Left colon (tissue), 2 donors: ENCODE measurements around the gene SVIL. TPM values are rescaled to one million over a fixed set of nuclear protein-coding genes. Genes with fewer than 3 reads are reported as not detected.
"Not testable (repeated sequence)": the region's sequence is repeated elsewhere in the genome, so short reads cannot be mapped to it uniquely, and the experiment has no call there.

Experiments used
- ATAC-seq: fragments of 200-7000 bp; cut with Tn5 transposase; one replicate; pipeline ENCODE4 v1.9.1; 2020; ENCODE audit warnings: mild to moderate bottlenecking, moderate library complexity
- DNase-seq, 2 donors: peaks; one replicate each; pipeline ENCODE4 v3.0.0-alpha.2; 2020
- intact Hi-C, 2 donors: fragments of 100-400 bp; cut with DNase I in 1 of 2; cut with micrococcal nuclease in 1 of 2; formaldehyde crosslinking; loops; one replicate each; pipeline versions ENCODE4 v1.11.2 to v1.14.0; 2022; cut with DNase I, micrococcal nuclease
- total RNA-seq, 2 donors: library from RNA; stranded (reverse); fragmentation: NEBNext Ultra II Directional; extraction: Animal tissue kit (Norgen Biotek cat#: 25700); gene quantifications; one replicate each; pipeline ENCODE4 v1.2.1, GENCODE V29; 2021
- donor health status: DM: no; HTN: no; CAD: no.
- donor health status: DM: yes; HTN: yes; CAD: no.

The SVIL gene
- total RNA-seq, 2 donors from 2014 or later: 66.6 to 154 TPM

GRCh38 chr10:29515104-29515503 lies 119.7 kb downstream of the SVIL start:
- DNase-seq: not testable (repeated sequence)

DNA sequence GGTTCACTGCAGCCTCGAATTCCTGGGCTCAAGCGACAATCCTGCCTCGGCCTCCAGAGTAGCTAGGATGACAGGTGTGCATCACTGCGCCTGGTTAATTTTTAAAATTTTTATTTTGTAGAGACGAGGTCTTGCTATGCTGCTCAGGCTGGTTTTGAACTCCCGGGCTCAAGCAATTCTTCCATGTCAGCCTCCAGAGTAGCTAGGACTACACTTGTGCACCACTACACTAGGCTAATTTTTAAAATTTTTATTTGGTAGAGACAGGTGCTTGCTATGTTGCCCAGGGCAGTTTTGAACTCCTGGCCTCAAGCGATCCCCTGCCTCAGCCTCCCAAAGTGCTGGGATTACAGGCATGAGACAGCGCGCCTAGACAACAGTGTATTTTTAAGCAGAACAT lies 120.5 kb downstream of the SVIL start:
- intact Hi-C loops: no loop called here
- no peak for DNase-seq
- no peak for ATAC-seq

More at GRCh38 chr10:29515104-29515503, 119.7 kb downstream of the SVIL start:
- intact Hi-C loops, ATAC-seq: not testable (repeated sequence)

GRCh38 chr10:29512425-29512974 lies 122.3 kb downstream of the SVIL start:
- DNase-seq: no peak
- intact Hi-C loops: no loop called here
- no peak for ATAC-seq

- ATAC-seq, DNase-seq, intact Hi-C loops: not testable (repeated sequence)
Observed at GRCh38 chr10:29511806-29512205, 123.0 kb downstream of the SVIL start.

DNA sequence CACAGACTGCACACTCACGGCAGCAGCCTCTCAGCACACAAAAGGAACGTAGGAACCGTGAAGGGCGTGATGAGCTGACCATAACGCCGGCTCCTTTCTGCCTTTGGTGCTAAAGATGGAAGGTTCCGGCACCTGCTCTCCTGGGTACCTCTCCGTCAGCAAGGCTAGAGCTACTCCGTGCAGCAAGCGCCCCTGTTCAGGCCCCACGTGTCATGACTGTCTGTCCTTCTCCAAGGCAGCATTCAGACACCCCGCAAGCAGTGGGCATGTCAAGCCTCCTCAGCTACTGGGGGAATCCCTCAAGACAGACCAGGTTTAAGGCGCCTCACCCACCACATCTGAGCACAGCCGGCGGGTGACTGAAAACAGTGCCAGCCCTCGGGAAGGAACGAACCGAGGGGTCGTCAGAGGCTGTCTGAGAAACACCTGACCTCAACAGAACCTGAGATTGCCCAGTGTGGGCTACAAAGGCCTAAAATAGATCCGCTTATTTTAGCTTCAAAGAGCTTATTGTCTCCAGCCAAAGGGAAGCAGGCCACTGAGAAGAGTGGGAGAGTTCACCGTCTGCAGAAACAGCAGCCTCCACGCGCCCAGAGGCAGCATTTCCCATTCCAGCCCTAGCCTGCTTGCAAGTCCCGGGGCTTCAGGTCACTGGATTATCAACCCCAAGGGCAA lies 124.2 kb downstream of the SVIL start:
- intact Hi-C loops, DNase-seq, ATAC-seq: not testable (repeated sequence)

DNA sequence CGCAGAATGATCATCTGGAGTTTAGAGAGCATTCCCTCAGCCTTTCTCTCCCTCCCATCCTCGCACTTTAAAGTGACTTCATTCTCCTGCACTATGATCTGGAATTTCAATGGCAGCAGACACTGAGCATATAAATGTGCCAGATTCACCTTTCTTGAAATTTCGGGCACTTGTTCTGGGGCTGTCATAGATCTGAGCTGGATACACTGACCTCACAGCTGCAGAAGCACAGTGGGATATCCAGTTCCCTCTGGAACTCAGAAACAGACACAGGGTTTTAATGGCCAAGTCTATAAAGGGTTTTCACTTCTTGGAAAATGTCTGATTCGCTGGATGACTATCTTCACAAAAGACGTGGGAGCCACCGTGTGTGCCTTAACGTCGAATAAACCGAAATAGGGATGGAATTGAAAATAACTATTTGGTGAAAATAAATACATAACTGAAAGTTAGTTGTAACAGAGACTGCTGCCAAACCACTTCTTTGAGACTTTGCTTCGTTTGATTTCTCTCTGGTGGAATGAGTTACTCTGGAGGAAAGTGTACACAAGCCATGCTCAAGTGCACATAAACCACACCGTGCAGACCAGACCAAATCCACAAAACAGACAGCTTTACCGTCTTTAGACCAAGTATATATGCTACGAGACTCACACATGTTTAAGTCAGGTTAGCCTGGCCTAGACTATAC lies 126.1 kb downstream of the SVIL start:
- no peak for DNase-seq
- intact Hi-C loops: no loop called here
- no peak for ATAC-seq

DNA sequence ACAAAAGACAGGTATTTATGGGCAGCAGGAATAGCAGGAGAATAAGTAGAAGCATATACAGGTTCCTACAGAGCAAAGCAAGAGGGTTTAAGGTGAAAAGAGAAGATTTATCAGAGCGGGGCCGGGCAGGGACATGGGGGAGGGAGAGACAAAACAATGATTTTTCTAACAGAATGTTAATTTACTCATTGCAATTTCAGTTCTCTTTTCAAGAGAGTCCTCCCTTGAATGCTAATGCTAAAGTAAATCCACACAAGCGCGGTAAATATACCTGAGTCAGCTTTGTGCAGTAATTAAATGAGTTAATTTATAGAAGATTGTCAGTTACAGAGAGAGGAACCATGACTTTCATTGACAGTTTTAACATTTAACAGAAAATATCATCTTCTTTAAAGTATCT lies 127.0 kb downstream of the SVIL start:
- DNase-seq, ATAC-seq, intact Hi-C loops: not testable (repeated sequence)

- ATAC-seq, intact Hi-C loops, DNase-seq: not testable (repeated sequence)
Observed at GRCh38 chr10:29506324-29506921, 128.3 kb downstream of the SVIL start.

- intact Hi-C loops: no loop called here
- DNase-seq: no peak
- no peak for ATAC-seq
Observed at GRCh38 chr10:29502351-29502750, 132.4 kb downstream of the SVIL start.

- intact Hi-C loops: no loop called here
- no peak for ATAC-seq
Observed at GRCh38 chr10:29501692-29502091, 133.1 kb downstream of the SVIL start.

DNA sequence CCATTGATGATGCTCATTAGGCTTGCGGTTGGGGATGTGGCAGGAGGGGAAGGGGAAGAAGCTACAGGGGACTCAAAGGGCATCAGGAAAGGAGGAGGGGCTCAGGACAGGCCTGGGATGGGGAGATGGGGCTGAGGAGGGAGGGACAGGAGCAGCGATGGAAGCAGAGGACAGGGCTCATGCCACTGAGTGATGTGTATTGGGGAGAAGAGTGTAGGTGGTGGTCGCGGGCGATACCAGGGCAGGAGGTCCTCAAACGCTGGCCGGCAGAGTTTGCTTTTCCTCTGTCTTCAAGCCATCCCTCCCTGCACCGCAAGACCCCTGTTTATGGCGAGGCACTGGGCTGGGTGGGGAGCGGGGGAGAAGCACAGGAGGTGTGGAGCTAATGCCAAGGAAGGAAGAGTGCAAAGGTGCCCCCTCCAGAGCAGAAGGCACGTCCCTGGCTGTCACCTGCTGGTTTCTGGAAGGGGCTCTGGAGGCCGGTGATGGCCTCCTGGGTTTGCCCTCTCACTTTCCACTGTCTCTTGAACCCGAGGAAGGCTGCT lies 134.7 kb downstream of the SVIL start:
- intact Hi-C loops: no loop called here
- ATAC-seq: no peak
- no peak for DNase-seq

More at GRCh38 chr10:29501692-29502091, 133.1 kb downstream of the SVIL start:
- DNase-seq: no peak

DNA sequence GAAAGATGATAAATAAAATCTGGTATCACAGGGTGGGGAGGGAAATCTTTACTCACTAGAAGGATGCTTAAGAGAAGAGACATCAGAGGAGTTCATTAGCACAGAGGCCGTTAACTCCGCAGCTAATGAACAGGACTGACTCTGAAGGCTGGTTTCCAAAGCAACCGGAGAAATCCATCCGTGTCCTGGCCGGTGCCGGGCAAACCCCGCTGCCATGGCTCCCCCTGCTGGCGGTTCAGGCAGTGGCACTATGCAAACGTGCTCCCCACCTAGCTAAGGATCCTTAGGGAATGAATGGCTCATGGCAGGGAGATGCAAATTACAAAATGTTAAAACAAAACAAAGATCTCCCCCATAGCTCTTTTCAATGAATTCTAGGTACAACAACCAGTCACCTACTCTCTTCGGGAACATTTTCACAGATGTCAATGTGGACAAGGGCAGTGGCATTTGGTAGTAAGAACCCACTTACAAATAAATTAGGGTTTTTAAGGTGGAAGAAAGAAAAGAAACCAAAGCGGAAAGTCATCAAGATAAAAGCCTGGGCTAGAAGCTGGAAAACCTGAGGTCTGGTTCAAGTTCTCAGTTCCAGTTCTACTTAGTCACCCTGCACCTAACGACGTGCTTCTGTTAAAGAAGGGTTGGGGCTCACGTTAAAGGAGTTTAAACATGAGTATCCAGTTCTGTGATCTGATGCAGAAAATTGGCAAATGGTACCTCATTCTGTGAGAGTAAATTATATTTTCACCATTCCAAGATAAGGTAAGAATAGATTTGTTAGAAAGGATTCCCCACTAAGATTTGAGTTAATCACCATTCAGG lies 138.2 kb downstream of the SVIL start:
- ATAC-seq (peak; percentile 89), DNase-seq (peak; percentile 48 to 78)
- intact Hi-C loops: no loop called here

GRCh38 chr10:29495366-29495765 lies 139.4 kb downstream of the SVIL start:
- intact Hi-C loops: no loop called here
- DNase-seq (no peak), ATAC-seq (no peak)

DNA sequence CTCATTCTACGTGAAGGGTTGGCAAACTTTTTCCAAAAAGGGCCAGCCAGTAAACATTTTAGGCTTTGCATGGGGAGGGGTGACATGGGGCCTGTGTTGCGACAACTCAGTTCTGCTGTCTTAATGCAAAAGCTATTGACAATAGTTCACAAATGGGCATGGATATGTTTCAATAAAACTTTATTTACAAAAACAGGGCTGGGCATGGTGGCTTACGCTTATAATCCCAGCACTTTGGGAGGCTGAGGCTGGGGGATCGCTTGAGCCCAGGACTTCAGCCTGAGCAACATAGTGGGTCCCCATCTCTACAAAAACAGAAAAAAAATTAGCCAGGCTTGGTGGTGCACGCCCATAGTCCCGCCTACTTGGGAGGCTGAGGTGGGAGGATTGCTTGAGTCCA lies 141.1 kb downstream of the SVIL start:
- DNase-seq: no peak
- intact Hi-C loops: no loop called here

GRCh38 chr10:29492774-29493173 lies 142.0 kb downstream of the SVIL start:
- DNase-seq: no peak
- intact Hi-C loops: no loop called here

More for the DNA sequence above, 141.1 kb downstream of the SVIL start:
- ATAC-seq: no peak

DNA sequence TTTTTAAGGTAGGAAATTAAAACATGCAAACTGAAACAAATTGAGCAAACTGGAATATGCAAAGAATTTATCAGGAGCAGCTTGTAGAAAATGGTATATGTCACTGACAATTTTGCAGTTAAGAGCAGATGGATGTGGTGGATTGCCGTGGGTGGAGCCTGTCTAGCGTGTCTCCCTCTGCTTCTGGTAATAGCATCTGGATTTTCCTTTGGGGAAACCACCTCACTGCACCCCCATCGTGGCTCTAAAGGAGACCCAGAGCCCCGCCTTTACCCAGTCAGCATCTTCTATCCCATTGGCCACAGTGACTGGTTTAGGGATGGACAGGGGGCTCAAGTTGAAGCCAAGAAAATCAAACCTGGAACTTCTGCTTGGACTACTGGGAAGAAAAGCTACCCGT lies 142.9 kb downstream of the SVIL start:
- intact Hi-C loops: no loop called here
- DNase-seq: no peak
- no peak for ATAC-seq

More at GRCh38 chr10:29492774-29493173, 142.0 kb downstream of the SVIL start:
- ATAC-seq: no peak

DNA sequence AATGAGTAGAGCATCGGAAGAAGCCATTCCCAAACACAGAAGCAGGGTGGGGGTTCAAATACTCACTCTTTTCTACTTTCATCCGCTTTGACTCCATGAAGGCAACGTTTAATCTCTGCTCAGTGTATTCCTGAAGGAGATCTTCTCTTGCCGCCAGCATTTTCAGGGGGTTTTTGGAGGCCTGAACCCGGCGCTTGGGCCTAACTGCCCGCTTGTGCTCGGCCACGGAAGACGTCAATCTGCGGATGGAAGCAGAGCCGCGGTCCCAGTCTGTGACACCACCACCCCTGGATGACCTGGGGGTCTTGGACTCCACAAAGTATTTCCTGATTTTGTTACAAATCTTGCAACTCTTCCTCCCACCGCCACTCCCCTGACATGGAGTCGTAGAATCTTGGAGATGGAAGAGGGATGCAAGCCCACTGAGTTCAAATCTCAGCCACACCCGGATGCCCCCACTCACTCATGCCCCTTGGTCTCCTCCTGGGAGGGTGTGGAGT lies 143.9 kb downstream of the SVIL start:
- ATAC-seq, intact Hi-C loops, DNase-seq: not testable (repeated sequence)

- DNase-seq, ATAC-seq, intact Hi-C loops: not testable (repeated sequence)
Observed at GRCh38 chr10:29488471-29488870, 146.3 kb downstream of the SVIL start.
